ENCODE measurements around the gene PKNOX2.

PKNOX2 gene

DNA sequence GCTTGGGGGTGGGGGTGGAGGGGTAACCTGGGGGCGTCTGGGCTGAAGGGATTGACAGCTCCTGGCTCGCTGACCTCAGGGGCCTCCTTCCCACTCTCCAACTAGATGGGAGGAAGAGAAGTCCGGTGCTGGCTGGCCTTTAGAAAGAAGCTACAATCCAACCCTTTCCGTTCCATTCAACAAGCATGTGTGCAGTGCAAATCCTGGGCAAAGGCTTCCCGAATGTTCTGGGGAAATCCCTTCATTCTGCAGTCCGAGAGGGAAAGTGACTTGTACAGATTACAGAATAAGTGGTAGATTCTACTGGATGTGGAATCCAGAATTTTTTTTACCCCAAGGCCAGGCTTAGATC, 181.6 kb downstream of the PKNOX2 start:
- no peaks in the 10 kb centered on the region for H3K36me3 Mint-ChIP-seq (ENCODE audit: low read depth)
- no peak for DNase-seq
- H3K27me3 Mint-ChIP-seq (ENCODE audit: low read depth, poor library complexity) = peaks cover 4% of the 10 kb centered on the region
- H3K4me1 Mint-ChIP-seq = peaks cover 99% of the 10 kb centered on the region
- TF ChIP-seq, protein P1, sequence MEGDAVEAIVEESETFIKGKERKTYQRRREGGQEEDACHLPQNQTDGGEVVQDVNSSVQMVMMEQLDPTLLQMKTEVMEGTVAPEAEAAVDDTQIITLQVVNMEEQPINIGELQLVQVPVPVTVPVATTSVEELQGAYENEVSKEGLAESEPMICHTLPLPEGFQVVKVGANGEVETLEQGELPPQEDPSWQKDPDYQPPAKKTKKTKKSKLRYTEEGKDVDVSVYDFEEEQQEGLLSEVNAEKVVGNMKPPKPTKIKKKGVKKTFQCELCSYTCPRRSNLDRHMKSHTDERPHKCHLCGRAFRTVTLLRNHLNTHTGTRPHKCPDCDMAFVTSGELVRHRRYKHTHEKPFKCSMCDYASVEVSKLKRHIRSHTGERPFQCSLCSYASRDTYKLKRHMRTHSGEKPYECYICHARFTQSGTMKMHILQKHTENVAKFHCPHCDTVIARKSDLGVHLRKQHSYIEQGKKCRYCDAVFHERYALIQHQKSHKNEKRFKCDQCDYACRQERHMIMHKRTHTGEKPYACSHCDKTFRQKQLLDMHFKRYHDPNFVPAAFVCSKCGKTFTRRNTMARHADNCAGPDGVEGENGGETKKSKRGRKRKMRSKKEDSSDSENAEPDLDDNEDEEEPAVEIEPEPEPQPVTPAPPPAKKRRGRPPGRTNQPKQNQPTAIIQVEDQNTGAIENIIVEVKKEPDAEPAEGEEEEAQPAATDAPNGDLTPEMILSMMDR (IDR thresholded peaks at IDR 0.05) = no peak
- peak overlapping the region; percentile 77 for H3K27ac Mint-ChIP-seq
- H3K9me3 Mint-ChIP-seq = no peaks in the 10 kb centered on the region
- peak overlapping the region; percentile 25 for H3K4me3 Mint-ChIP-seq

DNA sequence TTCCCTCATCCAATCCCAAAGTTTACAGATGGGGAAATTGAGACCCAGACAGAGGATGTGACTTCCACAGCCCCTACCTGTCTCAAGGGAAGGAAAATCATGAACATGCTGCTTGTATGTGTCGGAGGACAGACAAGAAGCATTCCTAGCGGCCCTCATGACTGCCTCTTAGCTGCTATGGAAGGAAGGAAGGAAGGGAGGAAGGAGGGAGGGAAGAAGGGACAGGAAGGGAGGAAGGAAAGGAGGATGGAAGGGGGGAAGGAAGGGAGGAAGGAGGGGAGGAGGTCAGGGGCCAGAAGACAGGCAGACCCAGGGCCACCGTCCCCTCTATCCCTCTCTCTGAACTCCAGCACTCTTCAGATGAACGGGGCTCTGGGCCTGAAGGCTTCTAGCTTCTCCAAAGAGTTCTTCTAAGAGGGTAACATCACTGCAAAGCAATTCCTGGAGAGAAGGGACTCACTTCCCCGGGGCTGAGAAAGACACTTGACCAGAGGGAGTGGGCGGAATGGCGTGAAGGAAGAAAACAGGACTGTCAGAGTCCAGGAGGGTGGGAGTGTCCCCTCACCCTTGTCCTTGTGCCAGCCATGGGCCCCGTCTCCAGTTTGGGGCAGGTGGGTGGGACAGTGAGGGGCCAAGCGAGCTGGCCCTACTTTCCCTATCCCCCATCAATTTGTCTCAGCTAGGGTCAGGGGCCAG, 182.2 kb downstream of the PKNOX2 start:
- peak overlapping the region; percentile 77 for H3K27ac Mint-ChIP-seq
- peaks cover 2% of the 10 kb centered on the region for H3K36me3 Mint-ChIP-seq (ENCODE audit: low read depth)
- peaks cover 99% of the 10 kb centered on the region for H3K4me1 Mint-ChIP-seq
- no peaks in the 10 kb centered on the region for H3K9me3 Mint-ChIP-seq
- H3K27me3 Mint-ChIP-seq (ENCODE audit: low read depth, poor library complexity) = peaks cover 4% of the 10 kb centered on the region
- no peak for DNase-seq
- TF ChIP-seq, protein P1 (IDR thresholded peaks at IDR 0.05) = no peak
- H3K4me3 Mint-ChIP-seq = no peak overlapping the region

DNA sequence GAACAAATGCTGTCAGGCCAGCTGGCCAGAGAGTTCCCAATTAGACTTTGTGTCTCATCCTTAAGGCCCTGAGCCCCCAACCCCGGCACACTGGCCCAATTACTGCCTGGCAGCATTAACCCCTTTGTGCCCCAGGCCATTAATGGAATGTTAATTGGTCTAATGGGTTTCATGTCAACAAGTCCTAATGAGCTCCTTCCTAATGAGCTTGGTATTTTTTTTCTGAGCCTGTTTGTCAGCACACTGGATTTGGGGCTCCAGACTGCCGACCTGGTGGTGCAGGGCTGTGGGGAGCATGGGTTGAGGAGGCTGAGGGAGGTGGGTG, 182.7 kb downstream of the PKNOX2 start:
- DNase-seq = no peak
- H3K36me3 Mint-ChIP-seq (ENCODE audit: low read depth) = peaks cover 7% of the 10 kb centered on the region
- H3K27ac Mint-ChIP-seq = no peak overlapping the region
- H3K9me3 Mint-ChIP-seq = no peaks in the 10 kb centered on the region
- TF ChIP-seq, protein P1 (IDR thresholded peaks at IDR 0.05) = no peak
- no peak overlapping the region for H3K4me3 Mint-ChIP-seq
- peaks cover 4% of the 10 kb centered on the region for H3K27me3 Mint-ChIP-seq (ENCODE audit: low read depth, poor library complexity)
- peaks cover 99% of the 10 kb centered on the region for H3K4me1 Mint-ChIP-seq

- H3K4me1 Mint-ChIP-seq = peaks cover 99% of the 10 kb centered on the region
- TF ChIP-seq, protein P1 (IDR thresholded peaks at IDR 0.05) = no peak
- peak overlapping the region; percentile 10 for H3K4me3 Mint-ChIP-seq
- peaks cover 8% of the 10 kb centered on the region for H3K27me3 Mint-ChIP-seq (ENCODE audit: low read depth, poor library complexity)
- H3K36me3 Mint-ChIP-seq (ENCODE audit: low read depth) = peaks cover 17% of the 10 kb centered on the region
- H3K27ac Mint-ChIP-seq = peak overlapping the region; percentile 97
- peak; percentile 78 for DNase-seq
- H3K9me3 Mint-ChIP-seq = no peaks in the 10 kb centered on the region
Measured at GRCh38 chr11:125348141-125348651, 183.6 kb downstream of the PKNOX2 start.

DNA sequence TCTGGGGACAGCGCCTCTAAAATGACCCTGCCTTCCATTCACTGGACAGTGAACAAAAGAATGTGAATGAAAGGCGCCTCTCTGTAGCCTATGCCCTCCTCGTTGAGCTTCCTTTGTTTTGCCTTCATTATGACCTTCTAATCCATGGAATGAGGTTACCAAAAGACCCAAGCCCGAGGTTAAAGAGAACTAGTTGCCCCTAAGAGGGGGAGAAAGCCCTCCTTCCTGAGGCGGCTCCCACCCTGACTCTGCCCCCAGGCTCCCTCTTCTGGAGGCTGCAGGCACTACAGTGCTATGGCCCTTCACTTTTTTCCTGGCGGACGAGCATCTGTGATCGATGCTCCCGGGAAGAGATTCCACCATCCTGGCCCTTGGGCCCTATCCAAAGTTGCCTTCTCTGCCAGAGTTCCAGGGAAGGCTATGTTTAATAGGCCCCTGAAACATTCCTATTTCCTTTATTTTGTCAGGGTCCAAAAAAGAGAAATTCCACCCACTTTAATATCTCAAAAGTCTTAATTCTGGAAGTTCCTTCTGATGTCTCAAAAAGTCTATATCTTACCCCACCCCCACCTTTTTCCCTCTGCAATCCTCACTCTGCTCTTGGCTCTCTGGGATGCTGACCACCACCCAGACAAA, 184.2 kb downstream of the PKNOX2 start:
- peaks cover 21% of the 10 kb centered on the region for H3K36me3 Mint-ChIP-seq (ENCODE audit: low read depth)

More for the DNA sequence above, 184.2 kb downstream of the PKNOX2 start:
- peak overlapping the region; percentile 41 for H3K4me3 Mint-ChIP-seq
- H3K27ac Mint-ChIP-seq = peak overlapping the region; percentile 97
- peaks cover 5% of the 10 kb centered on the region for H3K27me3 Mint-ChIP-seq (ENCODE audit: low read depth, poor library complexity)
- DNase-seq = peak; percentile 89
- TF ChIP-seq, protein P1 (IDR thresholded peaks at IDR 0.05) = peak; percentile 96
- peaks cover 97% of the 10 kb centered on the region for H3K4me1 Mint-ChIP-seq
- no peaks in the 10 kb centered on the region for H3K9me3 Mint-ChIP-seq
